ENCODE measurements around the gene EFCAB12.

DNA sequence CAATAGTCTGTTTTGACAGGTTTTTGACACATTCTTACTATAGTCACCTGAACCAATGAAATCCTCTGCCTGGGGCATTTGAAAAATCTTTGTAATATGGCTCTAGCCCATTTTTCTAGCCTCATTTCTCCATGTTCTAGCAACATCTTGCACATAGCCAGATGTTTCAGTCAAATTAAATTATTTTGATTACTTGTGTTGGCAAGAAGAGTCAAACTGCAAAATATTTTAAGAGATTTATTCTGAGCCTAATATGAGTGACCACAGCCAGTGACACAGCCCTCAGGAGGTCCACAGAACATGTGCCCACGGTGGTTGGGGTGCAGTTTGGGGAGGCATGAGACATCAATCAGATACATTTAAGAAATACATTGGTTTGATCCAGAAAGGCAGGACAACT lies 18.5 kb upstream of the EFCAB12 start:
- TF ChIP-seq, protein P1, sequence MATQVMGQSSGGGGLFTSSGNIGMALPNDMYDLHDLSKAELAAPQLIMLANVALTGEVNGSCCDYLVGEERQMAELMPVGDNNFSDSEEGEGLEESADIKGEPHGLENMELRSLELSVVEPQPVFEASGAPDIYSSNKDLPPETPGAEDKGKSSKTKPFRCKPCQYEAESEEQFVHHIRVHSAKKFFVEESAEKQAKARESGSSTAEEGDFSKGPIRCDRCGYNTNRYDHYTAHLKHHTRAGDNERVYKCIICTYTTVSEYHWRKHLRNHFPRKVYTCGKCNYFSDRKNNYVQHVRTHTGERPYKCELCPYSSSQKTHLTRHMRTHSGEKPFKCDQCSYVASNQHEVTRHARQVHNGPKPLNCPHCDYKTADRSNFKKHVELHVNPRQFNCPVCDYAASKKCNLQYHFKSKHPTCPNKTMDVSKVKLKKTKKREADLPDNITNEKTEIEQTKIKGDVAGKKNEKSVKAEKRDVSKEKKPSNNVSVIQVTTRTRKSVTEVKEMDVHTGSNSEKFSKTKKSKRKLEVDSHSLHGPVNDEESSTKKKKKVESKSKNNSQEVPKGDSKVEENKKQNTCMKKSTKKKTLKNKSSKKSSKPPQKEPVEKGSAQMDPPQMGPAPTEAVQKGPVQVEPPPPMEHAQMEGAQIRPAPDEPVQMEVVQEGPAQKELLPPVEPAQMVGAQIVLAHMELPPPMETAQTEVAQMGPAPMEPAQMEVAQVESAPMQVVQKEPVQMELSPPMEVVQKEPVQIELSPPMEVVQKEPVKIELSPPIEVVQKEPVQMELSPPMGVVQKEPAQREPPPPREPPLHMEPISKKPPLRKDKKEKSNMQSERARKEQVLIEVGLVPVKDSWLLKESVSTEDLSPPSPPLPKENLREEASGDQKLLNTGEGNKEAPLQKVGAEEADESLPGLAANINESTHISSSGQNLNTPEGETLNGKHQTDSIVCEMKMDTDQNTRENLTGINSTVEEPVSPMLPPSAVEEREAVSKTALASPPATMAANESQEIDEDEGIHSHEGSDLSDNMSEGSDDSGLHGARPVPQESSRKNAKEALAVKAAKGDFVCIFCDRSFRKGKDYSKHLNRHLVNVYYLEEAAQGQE (IDR thresholded peaks at IDR 0.05; ENCODE audit: insufficient read depth in 1 of 2, low read depth in 2 of 2, low read length in 2 of 2): no peak
- TF ChIP-seq POLR2AphosphoS5 (IDR thresholded peaks at IDR 0.05; ENCODE audit: low read depth, low read length): no peak
